Measurements from ENCODE around the gene HMGXB4. TPM values are rescaled to one million over a fixed set of nuclear protein-coding genes. Genes with fewer than 3 reads are reported as not detected.

The HMGXB4 gene
- total RNA-seq, 1 experiment from 2014 or later: 43.4 TPM

GRCh38 chr22:35323305-35323704 is 66.0 kb downstream of the HMGXB4 start:
- no peaks in the 10 kb centered on the region for H3K27me3 ChIP-seq
- no peak overlapping the region for H3K4me3 ChIP-seq
- no peaks in the 10 kb centered on the region for H3K4me1 ChIP-seq
- no peak for DNase-seq
- H3K27ac ChIP-seq: no peak overlapping the region
- H3K9me3 ChIP-seq (replicated peaks): no peaks in the 10 kb centered on the region
- no peaks in the 10 kb centered on the region for H3K36me3 ChIP-seq

- no peak for DNase-seq
- Histone ChIP-seq H3K9me3 (replicated peaks) (no peaks in the 10 kb centered on the region), H3K4me3 (no peak overlapping the region), H3K4me1 (no peaks in the 10 kb centered on the region), H3K27ac (no peak overlapping the region), H3K36me3 (no peaks in the 10 kb centered on the region), H3K27me3 (no peaks in the 10 kb centered on the region)
These were observed 66.8 kb downstream of the HMGXB4 start for GRCh38 chr22:35324067-35324466.

GRCh38 chr22:35324762-35325161 is 67.5 kb downstream of the HMGXB4 start:
- H3K9me3 ChIP-seq (replicated peaks): no peaks in the 10 kb centered on the region
- no peaks in the 10 kb centered on the region for H3K4me1 ChIP-seq
- H3K27ac ChIP-seq: no peak overlapping the region
- no peaks in the 10 kb centered on the region for H3K36me3 ChIP-seq
- DNase-seq: no peak
- no peaks in the 10 kb centered on the region for H3K27me3 ChIP-seq
- no peak overlapping the region for H3K4me3 ChIP-seq

GRCh38 chr22:35325209-35325608 is 67.9 kb downstream of the HMGXB4 start:
- no peaks in the 10 kb centered on the region for H3K4me1 ChIP-seq
- no peak for DNase-seq
- H3K9me3 ChIP-seq (replicated peaks): no peaks in the 10 kb centered on the region
- H3K27ac ChIP-seq: no peak overlapping the region
- H3K36me3 ChIP-seq: no peaks in the 10 kb centered on the region
- H3K4me3 ChIP-seq: no peak overlapping the region
- no peaks in the 10 kb centered on the region for H3K27me3 ChIP-seq

GRCh38 chr22:35326854-35327562 is 69.7 kb downstream of the HMGXB4 start:
- Histone ChIP-seq H3K4me3 (no peak overlapping the region), H3K27me3 (no peaks in the 10 kb centered on the region), H3K36me3 (no peaks in the 10 kb centered on the region), H3K4me1 (no peaks in the 10 kb centered on the region), H3K9me3 (replicated peaks) (no peaks in the 10 kb centered on the region), H3K27ac (no peak overlapping the region)
- DNase-seq: no peak

GRCh38 chr22:35327690-35328471 is 70.6 kb downstream of the HMGXB4 start:
- Histone ChIP-seq H3K27me3 (no peaks in the 10 kb centered on the region), H3K9me3 (replicated peaks) (no peaks in the 10 kb centered on the region), H3K4me1 (no peaks in the 10 kb centered on the region), H3K27ac (no peak overlapping the region), H3K36me3 (no peaks in the 10 kb centered on the region), H3K4me3 (no peak overlapping the region)
- no peak for DNase-seq

GRCh38 chr22:35328472-35328885 is 71.2 kb downstream of the HMGXB4 start:
- Histone ChIP-seq H3K27ac (no peak overlapping the region), H3K4me1 (no peaks in the 10 kb centered on the region), H3K27me3 (no peaks in the 10 kb centered on the region), H3K36me3 (no peaks in the 10 kb centered on the region), H3K4me3 (no peak overlapping the region), H3K9me3 (replicated peaks) (no peaks in the 10 kb centered on the region)
- DNase-seq: no peak

- H3K9me3 ChIP-seq (replicated peaks): no peaks in the 10 kb centered on the region
- no peaks in the 10 kb centered on the region for H3K4me1 ChIP-seq
- H3K27ac ChIP-seq: no peak overlapping the region
- no peaks in the 10 kb centered on the region for H3K36me3 ChIP-seq
- DNase-seq: no peak
- no peaks in the 10 kb centered on the region for H3K27me3 ChIP-seq
- no peak overlapping the region for H3K4me3 ChIP-seq
These were observed 72.0 kb downstream of the HMGXB4 start for GRCh38 chr22:35329114-35329847.

GRCh38 chr22:35330258-35330861 is 73.1 kb downstream of the HMGXB4 start:
- DNase-seq: no peak
- H3K4me1 ChIP-seq: peaks cover 4% of the 10 kb centered on the region; the same call in 1 of the 2 replicates
- H3K36me3 ChIP-seq: no peaks in the 10 kb centered on the region
- no peaks in the 10 kb centered on the region for H3K9me3 ChIP-seq (replicated peaks)
- H3K4me3 ChIP-seq: no peak overlapping the region
- H3K27me3 ChIP-seq: no peaks in the 10 kb centered on the region
- no peak overlapping the region for H3K27ac ChIP-seq

GRCh38 chr22:35332278-35332677 is 75.0 kb downstream of the HMGXB4 start:
- Histone ChIP-seq H3K27ac (no peak overlapping the region), H3K9me3 (replicated peaks) (no peaks in the 10 kb centered on the region), H3K36me3 (no peaks in the 10 kb centered on the region), H3K4me1 (peaks cover 9% of the 10 kb centered on the region; the same call in 1 of the 2 replicates), H3K27me3 (no peaks in the 10 kb centered on the region), H3K4me3 (no peak overlapping the region)
- DNase-seq: no peak

GRCh38 chr22:35333220-35333619 is 75.9 kb downstream of the HMGXB4 start:
- no peaks in the 10 kb centered on the region for H3K27me3 ChIP-seq
- no peaks in the 10 kb centered on the region for H3K36me3 ChIP-seq
- no peak overlapping the region for H3K27ac ChIP-seq
- DNase-seq: no peak
- H3K4me1 ChIP-seq: peaks cover 9% of the 10 kb centered on the region; the same call in 1 of the 2 replicates
- H3K9me3 ChIP-seq (replicated peaks): no peaks in the 10 kb centered on the region
- no peak overlapping the region for H3K4me3 ChIP-seq

GRCh38 chr22:35334004-35334403 is 76.7 kb downstream of the HMGXB4 start:
- Histone ChIP-seq H3K27me3 (no peaks in the 10 kb centered on the region), H3K27ac (no peak overlapping the region), H3K4me3 (no peak overlapping the region), H3K9me3 (replicated peaks) (no peaks in the 10 kb centered on the region), H3K4me1 (peaks cover 9% of the 10 kb centered on the region; the same call in 1 of the 2 replicates), H3K36me3 (no peaks in the 10 kb centered on the region)
- DNase-seq: no peak

GRCh38 chr22:35335468-35335867 is 78.2 kb downstream of the HMGXB4 start:
- Histone ChIP-seq H3K9me3 (replicated peaks) (no peaks in the 10 kb centered on the region), H3K4me1 (peaks cover 9% of the 10 kb centered on the region; the same call in 1 of the 2 replicates), H3K27me3 (no peaks in the 10 kb centered on the region), H3K4me3 (no peak overlapping the region), H3K36me3 (no peaks in the 10 kb centered on the region), H3K27ac (no peak overlapping the region)
- DNase-seq: peak in 1 of 2 experiments; percentile 20

- DNase-seq: no peak
- Histone ChIP-seq H3K4me1 (peaks cover 9% of the 10 kb centered on the region; the same call in 1 of the 2 replicates), H3K9me3 (replicated peaks) (no peaks in the 10 kb centered on the region), H3K27ac (no peak overlapping the region), H3K27me3 (no peaks in the 10 kb centered on the region), H3K4me3 (no peak overlapping the region), H3K36me3 (no peaks in the 10 kb centered on the region)
These were observed 78.9 kb downstream of the HMGXB4 start for GRCh38 chr22:35335936-35336781.
